Ishikawa (cell line): ENCODE data around the gene STX8.

Experiments
- CEBPB ChIP-seq: IDR thresholded peaks from 2 replicates; pipeline ENCODE4 v1.6.1; 2012
- CREB1 ChIP-seq: IDR thresholded peaks from 2 replicates; pipeline ENCODE4 v1.6.1; 2012; ENCODE audit warnings: low read depth
- EGR1 ChIP-seq: IDR thresholded peaks from 2 replicates; pipeline ENCODE4 v1.6.1; 2012
- EP300 ChIP-seq: IDR thresholded peaks from 2 replicates; pipeline ENCODE4 v1.6.1; 2012; ENCODE audit warnings: borderline replicate concordance
- FOXM1 ChIP-seq: IDR thresholded peaks from 2 replicates; pipeline ENCODE4 v1.6.1; 2012; ENCODE audit warnings: low read depth, borderline replicate concordance
- NFIC ChIP-seq: IDR thresholded peaks from 2 replicates; pipeline ENCODE4 v1.6.1; 2012
- RAD21 ChIP-seq: IDR thresholded peaks from 2 replicates; pipeline ENCODE4 v1.6.1; 2012; ENCODE audit warnings: low read depth
- TAF1 ChIP-seq: IDR thresholded peaks from 2 replicates; pipeline ENCODE4 v1.6.1; 2012; ENCODE audit warnings: low read depth, mild to moderate bottlenecking
- YY1 ChIP-seq: IDR thresholded peaks from 2 replicates; pipeline ENCODE4 v1.6.1; 2012; ENCODE audit warnings: low read depth
- ZBTB7A ChIP-seq: IDR thresholded peaks from 2 replicates; pipeline ENCODE4 v1.6.1; 2012; ENCODE audit warnings: low read depth
- TF ChIP-seq, protein P1 (sequence below): IDR thresholded peaks from 2 replicates; pipeline ENCODE4 v1.6.1; 2012

GRCh38 chr17:9361188-9361955, 214.2 kb downstream of the STX8 start:
- no peak for TF ChIP-seq EP300
- no peak for TF ChIP-seq TAF1
- no peak for TF ChIP-seq ZBTB7A
- no peak for TF ChIP-seq RAD21
- TF ChIP-seq, protein P1, sequence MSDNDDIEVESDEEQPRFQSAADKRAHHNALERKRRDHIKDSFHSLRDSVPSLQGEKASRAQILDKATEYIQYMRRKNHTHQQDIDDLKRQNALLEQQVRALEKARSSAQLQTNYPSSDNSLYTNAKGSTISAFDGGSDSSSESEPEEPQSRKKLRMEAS: no peak
- no peak for TF ChIP-seq EGR1
- no peak for TF ChIP-seq FOXM1
- TF ChIP-seq CEBPB: peak; percentile 70
- no peak for TF ChIP-seq NFIC
- no peak for TF ChIP-seq CREB1
- no peak for TF ChIP-seq YY1
